ENCODE measurements around the gene MPRIP. TPM values are rescaled to one million over a fixed set of nuclear protein-coding genes. Genes with fewer than 3 reads are reported as not detected.
"Not testable (repeated sequence)": the region's sequence is repeated elsewhere in the genome, so short reads cannot be mapped to it uniquely, and the experiment has no call there.

MPRIP gene
- total RNA-seq, 1 experiment from 2014 or later = 140 TPM

DNA sequence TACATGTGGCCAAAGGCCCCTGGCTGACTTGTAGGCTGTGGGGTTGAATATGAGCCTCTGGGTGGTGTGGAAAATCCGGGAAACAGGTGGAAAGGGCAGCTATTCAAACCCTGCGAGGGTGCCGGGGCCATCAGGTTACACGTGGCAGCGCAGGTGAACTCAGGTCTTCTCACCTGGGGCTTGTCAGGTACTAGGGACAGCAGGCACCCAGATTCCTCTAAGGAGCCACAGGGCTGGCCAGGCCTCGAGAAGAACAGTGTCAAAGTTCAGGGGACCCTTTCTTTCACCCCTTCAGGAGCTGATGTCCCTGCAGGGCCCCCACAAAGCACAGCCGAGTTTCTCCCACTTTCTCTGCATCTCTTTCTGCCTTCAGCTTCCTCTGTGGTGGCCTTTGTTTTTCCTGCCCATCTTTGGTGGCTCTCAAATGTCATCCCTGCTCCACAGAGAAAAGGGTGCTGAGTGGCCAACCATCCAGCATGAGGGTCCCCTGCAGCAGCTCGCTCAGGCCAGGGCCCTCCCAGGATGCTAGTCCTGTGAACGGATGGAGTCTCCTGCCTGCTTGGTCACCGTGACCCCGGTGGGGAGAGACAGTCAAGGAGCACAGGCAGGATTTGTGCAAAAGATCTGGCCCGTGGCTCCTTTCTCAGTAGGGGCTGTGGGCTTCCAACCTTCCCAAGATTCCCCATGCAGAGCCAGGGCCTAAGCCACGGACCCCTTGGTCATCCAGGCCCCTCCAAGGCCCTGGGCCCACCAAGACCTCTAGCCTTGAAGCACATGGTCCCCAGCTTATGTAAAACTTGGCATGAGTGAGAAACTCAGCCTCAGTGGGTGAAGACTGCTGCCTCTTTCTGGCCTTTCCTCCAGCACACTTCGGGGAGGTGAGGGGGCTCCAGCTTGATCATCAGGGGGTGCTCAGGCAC is 28.2 kb upstream of the MPRIP start:
- POLR2A ChIA-PET; H3K27me3 Mint-ChIP-seq (ENCODE audit: low read depth); H3K9me3 Mint-ChIP-seq; H3K36me3 Mint-ChIP-seq; ATAC-seq; H3K4me3 Mint-ChIP-seq; H3K27ac Mint-ChIP-seq; CTCF ChIA-PET; DNase-seq (ENCODE audit: low spot score): not testable (repeated sequence)
- peaks cover 12% of the 10 kb centered on the region for H3K4me1 Mint-ChIP-seq

- POLR2A ChIA-PET, CTCF ChIA-PET: not testable (repeated sequence)
- peaks cover 10% of the 10 kb centered on the region for H3K4me1 Mint-ChIP-seq
These were observed 27.5 kb upstream of the MPRIP start for GRCh38 chr17:17014748-17015124.

DNA sequence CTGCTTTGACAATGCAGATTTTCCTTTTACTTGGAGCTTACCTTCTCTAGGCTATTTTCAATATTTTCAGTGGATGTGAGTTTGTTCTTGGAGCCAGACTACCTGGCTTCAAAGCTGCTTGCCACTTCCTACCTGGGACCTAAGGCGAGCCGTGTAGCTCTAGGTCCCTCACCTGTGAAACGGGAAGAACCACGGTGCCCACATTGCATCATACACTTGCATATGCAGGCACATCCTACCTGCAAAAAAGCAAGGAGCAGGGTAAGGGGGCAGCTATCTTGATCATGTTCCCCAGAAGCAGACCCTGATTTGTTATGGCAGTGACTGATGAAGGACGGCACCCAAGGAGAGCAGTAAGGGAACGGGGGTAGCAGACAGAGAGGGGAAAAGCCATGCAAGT is 27.0 kb upstream of the MPRIP start:
- DNase-seq (ENCODE audit: low spot score) (no peak), ATAC-seq (no peak)
- Mint-ChIP-seq H3K27ac (no peak overlapping the region), H3K4me3 (no peak overlapping the region), H3K27me3 (ENCODE audit: low read depth) (peaks cover 2% of the 10 kb centered on the region; the same call in 1 of the 2 replicates), H3K9me3 (peaks cover 6% of the 10 kb centered on the region), H3K36me3 (no peaks in the 10 kb centered on the region), H3K4me1 (peaks cover 8% of the 10 kb centered on the region)
- POLR2A ChIA-PET = no interaction called here
- TF ChIP-seq STAT6 (CRISPR knock-in tag; conservative IDR thresholded peaks at IDR 0.05; ENCODE audit: low read depth) = no peak
- TF ChIP-seq, protein P1, sequence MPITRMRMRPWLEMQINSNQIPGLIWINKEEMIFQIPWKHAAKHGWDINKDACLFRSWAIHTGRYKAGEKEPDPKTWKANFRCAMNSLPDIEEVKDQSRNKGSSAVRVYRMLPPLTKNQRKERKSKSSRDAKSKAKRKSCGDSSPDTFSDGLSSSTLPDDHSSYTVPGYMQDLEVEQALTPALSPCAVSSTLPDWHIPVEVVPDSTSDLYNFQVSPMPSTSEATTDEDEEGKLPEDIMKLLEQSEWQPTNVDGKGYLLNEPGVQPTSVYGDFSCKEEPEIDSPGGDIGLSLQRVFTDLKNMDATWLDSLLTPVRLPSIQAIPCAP (CRISPR knock-in tag; IDR thresholded peaks at IDR 0.05) = no peak
- TF ChIP-seq, protein P2, sequence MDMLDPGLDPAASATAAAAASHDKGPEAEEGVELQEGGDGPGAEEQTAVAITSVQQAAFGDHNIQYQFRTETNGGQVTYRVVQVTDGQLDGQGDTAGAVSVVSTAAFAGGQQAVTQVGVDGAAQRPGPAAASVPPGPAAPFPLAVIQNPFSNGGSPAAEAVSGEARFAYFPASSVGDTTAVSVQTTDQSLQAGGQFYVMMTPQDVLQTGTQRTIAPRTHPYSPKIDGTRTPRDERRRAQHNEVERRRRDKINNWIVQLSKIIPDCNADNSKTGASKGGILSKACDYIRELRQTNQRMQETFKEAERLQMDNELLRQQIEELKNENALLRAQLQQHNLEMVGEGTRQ (CRISPR knock-in tag; IDR thresholded peaks at IDR 0.05) = no peak
- no peak for TF ChIP-seq SMAD3 (CRISPR knock-in tag; IDR thresholded peaks at IDR 0.05; ENCODE audit: borderline replicate concordance)
- no peak for TF ChIP-seq ZSCAN18 (CRISPR knock-in tag; IDR thresholded peaks at IDR 0.05)
- no peak for TF ChIP-seq JUN (CRISPR knock-in tag; IDR thresholded peaks at IDR 0.05)
- TF ChIP-seq ZNF317 (CRISPR knock-in tag; IDR thresholded peaks at IDR 0.05; ENCODE audit: borderline replicate concordance, low read depth) = no peak
- CTCF ChIA-PET = no interaction called here

More at GRCh38 chr17:17014748-17015124, 27.5 kb upstream of the MPRIP start:
- ATAC-seq; DNase-seq (ENCODE audit: low spot score); H3K4me3 Mint-ChIP-seq; H3K36me3 Mint-ChIP-seq; H3K27ac Mint-ChIP-seq; H3K9me3 Mint-ChIP-seq; H3K27me3 Mint-ChIP-seq (ENCODE audit: low read depth): not testable (repeated sequence)

GRCh38 chr17:17016199-17017197 is 25.8 kb upstream of the MPRIP start:
- H3K36me3 Mint-ChIP-seq; DNase-seq (ENCODE audit: low spot score); H3K4me1 Mint-ChIP-seq; H3K9me3 Mint-ChIP-seq; POLR2A ChIA-PET; H3K27me3 Mint-ChIP-seq (ENCODE audit: low read depth); ATAC-seq; H3K4me3 Mint-ChIP-seq; H3K27ac Mint-ChIP-seq; CTCF ChIA-PET: not testable (repeated sequence)
